SK-N-SH treated with all-trans-retinoic acid at 6 μM for 48 hours (cell line): ENCODE data around the gene RAI14.

Experiments used
- CREB5 ChIP-seq: fragments of 250-450 bp; sonication (Bioruptor Pico); IDR thresholded peaks from 2 replicates; pipeline ENCODE4 v1.5.1; 2020; ENCODE audit warnings: low read depth, mild to moderate bottlenecking, moderate library complexity
- CSDC2 ChIP-seq: fragments of 250-450 bp; sonication (Bioruptor Pico); IDR thresholded peaks from 2 replicates; pipeline ENCODE4 v1.5.0; 2020; ENCODE audit warnings: mild to moderate bottlenecking, moderate library complexity
- ESRRG ChIP-seq: fragments of 250-450 bp; sonication (Bioruptor Pico); IDR thresholded peaks from 2 replicates; pipeline ENCODE4 v1.6.1; 2021; ENCODE audit warnings: mild to moderate bottlenecking
- GLIS3 ChIP-seq: fragments of 250-450 bp; sonication (Bioruptor Pico); IDR thresholded peaks from 2 replicates; pipeline ENCODE4 v1.5.0; 2020; ENCODE audit warnings: mild to moderate bottlenecking, moderate library complexity
- RARB ChIP-seq: fragments of 250-450 bp; sonication (Bioruptor Pico); IDR thresholded peaks from 2 replicates; pipeline ENCODE4 v1.8.0; 2021; ENCODE audit warnings: mild to moderate bottlenecking, moderate library complexity
- SNAI2 ChIP-seq: fragments of 250-450 bp; sonication (Bioruptor Pico); IDR thresholded peaks from 2 replicates; pipeline ENCODE4 v1.5.0; 2020; ENCODE audit warnings: mild to moderate bottlenecking, moderate library complexity
- ZC3H10 ChIP-seq: fragments of 250-450 bp; sonication (Bioruptor Pico); IDR thresholded peaks from 2 replicates; pipeline ENCODE4 v1.5.1; 2021; ENCODE audit warnings: mild to moderate bottlenecking, moderate library complexity
- ZFP3 ChIP-seq: fragments of 250-450 bp; sonication (Bioruptor Pico); IDR thresholded peaks from 2 replicates; pipeline ENCODE4 v1.5.0; 2020; ENCODE audit warnings: mild to moderate bottlenecking, moderate library complexity
- ZNF565 ChIP-seq: fragments of 450-650 bp; formaldehyde crosslinking; conservative IDR thresholded peaks from 2 replicates; pipeline ENCODE4 v1.5.0; 2020; ENCODE audit warnings: low read depth, mild to moderate bottlenecking, moderate library complexity
- ZNF70 ChIP-seq: fragments of 450-650 bp; formaldehyde crosslinking; IDR thresholded peaks from 2 replicates; pipeline ENCODE4 v1.5.0; 2020; ENCODE audit warnings: mild to moderate bottlenecking, moderate library complexity
- TF ChIP-seq, protein P1 (sequence below): fragments of 250-450 bp; sonication (Bioruptor Pico); IDR thresholded peaks from 2 replicates; pipeline ENCODE4 v1.8.0; 2020; ENCODE audit warnings: mild to moderate bottlenecking, moderate library complexity, borderline replicate concordance

DNA sequence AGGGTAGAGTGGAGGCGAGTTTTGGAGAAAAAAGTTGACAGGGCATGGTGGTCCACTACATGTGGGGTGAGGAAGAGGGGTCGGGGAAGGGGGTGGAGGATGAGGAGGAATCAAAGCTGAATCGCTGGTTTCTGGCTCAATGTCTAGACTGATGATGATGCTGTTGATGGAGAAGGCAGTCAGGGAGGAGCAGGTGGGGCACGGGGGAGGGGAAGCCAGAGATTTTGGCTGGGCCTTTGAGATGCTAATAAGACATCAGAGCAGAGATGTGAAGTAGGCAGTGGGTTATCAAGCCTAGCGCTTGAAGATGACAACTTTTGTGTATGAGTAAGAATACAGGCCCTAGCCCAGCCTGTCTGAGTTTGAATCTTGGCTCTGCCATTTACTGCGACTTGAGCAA, 150.4 kb downstream of the RAI14 start:
- no peak for TF ChIP-seq SNAI2 (CRISPR knock-in tag)
- TF ChIP-seq CSDC2: no peak
- TF ChIP-seq, protein P1, sequence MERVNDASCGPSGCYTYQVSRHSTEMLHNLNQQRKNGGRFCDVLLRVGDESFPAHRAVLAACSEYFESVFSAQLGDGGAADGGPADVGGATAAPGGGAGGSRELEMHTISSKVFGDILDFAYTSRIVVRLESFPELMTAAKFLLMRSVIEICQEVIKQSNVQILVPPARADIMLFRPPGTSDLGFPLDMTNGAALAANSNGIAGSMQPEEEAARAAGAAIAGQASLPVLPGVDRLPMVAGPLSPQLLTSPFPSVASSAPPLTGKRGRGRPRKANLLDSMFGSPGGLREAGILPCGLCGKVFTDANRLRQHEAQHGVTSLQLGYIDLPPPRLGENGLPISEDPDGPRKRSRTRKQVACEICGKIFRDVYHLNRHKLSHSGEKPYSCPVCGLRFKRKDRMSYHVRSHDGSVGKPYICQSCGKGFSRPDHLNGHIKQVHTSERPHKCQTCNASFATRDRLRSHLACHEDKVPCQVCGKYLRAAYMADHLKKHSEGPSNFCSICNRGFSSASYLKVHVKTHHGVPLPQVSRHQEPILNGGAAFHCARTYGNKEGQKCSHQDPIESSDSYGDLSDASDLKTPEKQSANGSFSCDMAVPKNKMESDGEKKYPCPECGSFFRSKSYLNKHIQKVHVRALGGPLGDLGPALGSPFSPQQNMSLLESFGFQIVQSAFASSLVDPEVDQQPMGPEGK: no peak
- no peak for TF ChIP-seq ZC3H10 (CRISPR knock-in tag)
- TF ChIP-seq ZFP3 (CRISPR knock-in tag): no peak
- TF ChIP-seq ZNF70 (CRISPR knock-in tag): no peak
- no peak for TF ChIP-seq CREB5 (CRISPR knock-in tag)
- no peak for TF ChIP-seq RARB (CRISPR knock-in tag)
- TF ChIP-seq ZNF565 (CRISPR knock-in tag): no peak
- TF ChIP-seq GLIS3 (CRISPR knock-in tag): no peak
- TF ChIP-seq ESRRG: no peak
